Airway epithelial cell (primary cell): ENCODE results near the gene AACS. TPM values are rescaled to one million over a fixed set of nuclear protein-coding genes. Genes with fewer than 3 reads are reported as not detected.

Source experiments
- total RNA-seq: library from RNA; depleted of rRNA; stranded (reverse); fragments of >200 nt; gene quantifications from 2 replicates; pipeline ENCODE4 v1.2.3, GENCODE V29; 2015

AACS gene, protein sequence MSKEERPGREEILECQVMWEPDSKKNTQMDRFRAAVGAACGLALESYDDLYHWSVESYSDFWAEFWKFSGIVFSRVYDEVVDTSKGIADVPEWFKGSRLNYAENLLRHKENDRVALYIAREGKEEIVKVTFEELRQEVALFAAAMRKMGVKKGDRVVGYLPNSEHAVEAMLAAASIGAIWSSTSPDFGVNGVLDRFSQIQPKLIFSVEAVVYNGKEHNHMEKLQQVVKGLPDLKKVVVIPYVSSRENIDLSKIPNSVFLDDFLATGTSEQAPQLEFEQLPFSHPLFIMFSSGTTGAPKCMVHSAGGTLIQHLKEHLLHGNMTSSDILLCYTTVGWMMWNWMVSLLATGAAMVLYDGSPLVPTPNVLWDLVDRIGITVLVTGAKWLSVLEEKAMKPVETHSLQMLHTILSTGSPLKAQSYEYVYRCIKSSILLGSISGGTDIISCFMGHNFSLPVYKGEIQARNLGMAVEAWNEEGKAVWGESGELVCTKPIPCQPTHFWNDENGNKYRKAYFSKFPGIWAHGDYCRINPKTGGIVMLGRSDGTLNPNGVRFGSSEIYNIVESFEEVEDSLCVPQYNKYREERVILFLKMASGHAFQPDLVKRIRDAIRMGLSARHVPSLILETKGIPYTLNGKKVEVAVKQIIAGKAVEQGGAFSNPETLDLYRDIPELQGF
- total RNA-seq = 36.9 and 37.3 TPM in 2 replicates

GRCh38 chr12:125065021-125065918 lies at the start of gene AACS:
TSS of gene AACS (plus strand) at chr12:125065435. CDS start at chr12:125065585, 150 bp downstream.

GRCh38 chr12:125185740-125186470 lies 120.7 kb downstream of the AACS start, which contains the start of gene TMEM132B:
TSS of gene TMEM132B (plus strand) at chr12:125186386.

Other genes with a start within 250 kb of the AACS start
- 91.2 and 142 TPM in 2 replicates for gene SCARB1, start 201.6 kb upstream of the AACS start, total RNA-seq
- 1,003 and 1,183 TPM in 2 replicates for gene UBC, start 150.8 kb upstream of the AACS start, total RNA-seq
- 13.7 and 16.4 TPM in 2 replicates for gene DHX37, start 76.3 kb upstream of the AACS start, total RNA-seq
- 18.1 and 23.3 TPM in 2 replicates for gene BRI3BP, start 71.8 kb upstream of the AACS start, total RNA-seq
- gene TMEM132B, start 121.0 kb downstream of the AACS start, total RNA-seq = 0.07 TPM in 1 of 2 replicates, not detected in the other